Measurements from ENCODE around the gene NDRG3. TPM values are rescaled to one million over a fixed set of nuclear protein-coding genes. Genes with fewer than 3 reads are reported as not detected.
"Not testable (repeated sequence)": the region's sequence is repeated elsewhere in the genome, so short reads cannot be mapped to it uniquely, and the experiment has no call there.

NDRG3 gene
- total RNA-seq, 6 donors from 2014 or later, result 7.8 to 28.7 (median 18.2) TPM

GRCh38 chr20:36684747-36685146, 61.1 kb downstream of the NDRG3 start:
- ATAC-seq (ENCODE audit: low FRiP score in 2 of 2) (no peak), DNase-seq (no peak)
- 92% methylated on average over 6 of the region's 6 CpGs for WGBS, 2 donors
- no peaks in the 10 kb centered on the region for H3K27me3 ChIP-seq
- H3K9me3 ChIP-seq, result no peaks in the 10 kb centered on the region
- peaks cover 0 to 70% (median 11%) of the 10 kb centered on the region in 4 donors for H3K36me3 ChIP-seq
- H3K4me1 ChIP-seq, result no peaks in the 10 kb centered on the region
- H3K4me3 ChIP-seq, result no peak overlapping the region
- TF ChIP-seq CTCF (IDR thresholded peaks at IDR 0.05) (no peak), POLR2AphosphoS5 (IDR thresholded peaks at IDR 0.05) (no peak), POLR2A (IDR thresholded peaks at IDR 0.05) (no peak), EP300 (IDR thresholded peaks at IDR 0.05) (no peak)
- H3K27ac ChIP-seq, result no peak overlapping the region

- DNase-seq (no peak), ATAC-seq (ENCODE audit: low FRiP score in 2 of 2) (no peak)
- H3K4me3 ChIP-seq, result no peak overlapping the region
- H3K4me1 ChIP-seq, result no peaks in the 10 kb centered on the region
- H3K27me3 ChIP-seq, result no peaks in the 10 kb centered on the region
- no peak for TF ChIP-seq POLR2A (IDR thresholded peaks at IDR 0.05)
- no peak for TF ChIP-seq EP300 (IDR thresholded peaks at IDR 0.05)
- no peak for TF ChIP-seq CTCF (IDR thresholded peaks at IDR 0.05)
- no peak for TF ChIP-seq POLR2AphosphoS5 (IDR thresholded peaks at IDR 0.05)
- WGBS, 2 donors, result 86 to 100% methylated on average over 1 of the region's 1 CpG
- H3K9me3 ChIP-seq, result no peaks in the 10 kb centered on the region
- peaks cover 0 to 78% (median 12%) of the 10 kb centered on the region in 4 donors for H3K36me3 ChIP-seq
- no peak overlapping the region for H3K27ac ChIP-seq
Observed at GRCh38 chr20:36682311-36682710, 63.6 kb downstream of the NDRG3 start.

- no peaks in the 10 kb centered on the region for H3K9me3 ChIP-seq
- H3K27me3 ChIP-seq, result no peaks in the 10 kb centered on the region
- H3K27ac ChIP-seq, result no peak overlapping the region
- WGBS, 2 donors, result 94 to 98% methylated on average over 7 to 8 of the region's 8 CpGs
- H3K4me1 ChIP-seq, result no peaks in the 10 kb centered on the region
- ATAC-seq (ENCODE audit: low FRiP score in 2 of 2) (no peak), DNase-seq (no peak)
- no peak overlapping the region for H3K4me3 ChIP-seq
- TF ChIP-seq CTCF (IDR thresholded peaks at IDR 0.05) (no peak), EP300 (IDR thresholded peaks at IDR 0.05) (no peak), POLR2AphosphoS5 (IDR thresholded peaks at IDR 0.05) (no peak), POLR2A (IDR thresholded peaks at IDR 0.05) (no peak)
- peaks cover 0 to 52% (median 13%) of the 10 kb centered on the region in 4 donors for H3K36me3 ChIP-seq
Observed at GRCh38 chr20:36677422-36677771, 68.5 kb downstream of the NDRG3 start.

GRCh38 chr20:36676701-36677421, 69.0 kb downstream of the NDRG3 start:
- H3K27ac ChIP-seq, result no peak overlapping the region
- H3K4me3 ChIP-seq, result no peak overlapping the region
- no peak for ATAC-seq (ENCODE audit: low FRiP score in 2 of 2)
- H3K27me3 ChIP-seq, result no peaks in the 10 kb centered on the region
- DNase-seq, result peak in 1 of 2 donors; percentile 73
- no peaks in the 10 kb centered on the region for H3K9me3 ChIP-seq
- 98 to 100% methylated on average over 9 to 24 of the region's 27 CpGs for WGBS, 2 donors
- peaks cover 0 to 47% (median 13%) of the 10 kb centered on the region in 4 donors for H3K36me3 ChIP-seq
- H3K4me1 ChIP-seq, result no peaks in the 10 kb centered on the region
- TF ChIP-seq POLR2AphosphoS5 (IDR thresholded peaks at IDR 0.05), result no peak
- TF ChIP-seq EP300 (IDR thresholded peaks at IDR 0.05), result no peak
- no peak for TF ChIP-seq POLR2A (IDR thresholded peaks at IDR 0.05)
- TF ChIP-seq CTCF (IDR thresholded peaks at IDR 0.05), result no peak

- not testable (repeated sequence) for DNase-seq; H3K27me3 ChIP-seq; H3K9me3 ChIP-seq; H3K4me1 ChIP-seq; H3K4me3 ChIP-seq; ATAC-seq (ENCODE audit: low FRiP score in 2 of 2); H3K27ac ChIP-seq
- H3K36me3 ChIP-seq, result peaks cover 0 to 42% (median 16%) of the 10 kb centered on the region in 4 donors
- 95 to 98% methylated on average over 8 of the region's 8 CpGs for WGBS, 2 donors
Observed at GRCh38 chr20:36675545-36675944, 70.3 kb downstream of the NDRG3 start.
